ENCODE results near the gene STPG2.

DNA sequence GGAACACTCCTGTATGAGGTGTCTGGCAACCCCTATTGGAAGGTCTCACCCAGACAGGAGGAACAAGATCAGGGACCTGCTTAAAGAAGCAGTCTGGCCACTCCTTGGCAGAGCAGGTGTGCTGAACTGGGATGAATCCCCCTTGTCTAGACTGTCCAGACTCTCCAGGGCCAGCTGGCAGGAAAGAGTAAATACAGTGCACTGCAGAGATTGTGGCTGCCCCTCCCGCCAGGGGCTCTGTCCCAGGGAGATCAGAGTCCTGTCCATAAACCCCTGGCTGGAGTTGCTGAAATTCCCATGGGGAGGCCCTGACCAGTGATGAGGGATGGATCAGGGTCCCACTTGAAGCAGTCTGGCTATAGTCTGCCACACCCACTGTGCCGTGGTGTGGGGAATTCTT lies 17.7 kb downstream of the STPG2 start:
- TF ChIP-seq, protein P1, sequence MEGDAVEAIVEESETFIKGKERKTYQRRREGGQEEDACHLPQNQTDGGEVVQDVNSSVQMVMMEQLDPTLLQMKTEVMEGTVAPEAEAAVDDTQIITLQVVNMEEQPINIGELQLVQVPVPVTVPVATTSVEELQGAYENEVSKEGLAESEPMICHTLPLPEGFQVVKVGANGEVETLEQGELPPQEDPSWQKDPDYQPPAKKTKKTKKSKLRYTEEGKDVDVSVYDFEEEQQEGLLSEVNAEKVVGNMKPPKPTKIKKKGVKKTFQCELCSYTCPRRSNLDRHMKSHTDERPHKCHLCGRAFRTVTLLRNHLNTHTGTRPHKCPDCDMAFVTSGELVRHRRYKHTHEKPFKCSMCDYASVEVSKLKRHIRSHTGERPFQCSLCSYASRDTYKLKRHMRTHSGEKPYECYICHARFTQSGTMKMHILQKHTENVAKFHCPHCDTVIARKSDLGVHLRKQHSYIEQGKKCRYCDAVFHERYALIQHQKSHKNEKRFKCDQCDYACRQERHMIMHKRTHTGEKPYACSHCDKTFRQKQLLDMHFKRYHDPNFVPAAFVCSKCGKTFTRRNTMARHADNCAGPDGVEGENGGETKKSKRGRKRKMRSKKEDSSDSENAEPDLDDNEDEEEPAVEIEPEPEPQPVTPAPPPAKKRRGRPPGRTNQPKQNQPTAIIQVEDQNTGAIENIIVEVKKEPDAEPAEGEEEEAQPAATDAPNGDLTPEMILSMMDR (IDR thresholded peaks at IDR 0.05; ENCODE audit: low read depth, low read length): no peak
- no peak for TF ChIP-seq EZH2phosphoT487 (IDR thresholded peaks at IDR 0.05; ENCODE audit: low read depth)

Measured in OCI-LY3 (cell line).